HL-60 (cell line): ENCODE measurements around the gene BLOC1S5.

Experiments used
- GABPA ChIP-seq: IDR thresholded peaks from 2 replicates; pipeline ENCODE4 v1.6.1; 2012; ENCODE audit warnings: low read depth
- POLR2AphosphoS5 ChIP-seq: IDR thresholded peaks from 2 replicates; pipeline ENCODE4 v1.6.1; 2012; ENCODE audit warnings: low read depth
- SPI1 ChIP-seq: IDR thresholded peaks from 2 replicates; pipeline ENCODE4 v1.6.1; 2012; ENCODE audit warnings: low read depth, mild to moderate bottlenecking, borderline replicate concordance
- TF ChIP-seq, protein P1 (sequence below): IDR thresholded peaks from one replicate; pipeline ENCODE4 v1.5.1; 2011; ENCODE audit warnings: low read length, control low read depth, inconsistent platforms; ENCODE audit not compliant: insufficient read depth

DNA sequence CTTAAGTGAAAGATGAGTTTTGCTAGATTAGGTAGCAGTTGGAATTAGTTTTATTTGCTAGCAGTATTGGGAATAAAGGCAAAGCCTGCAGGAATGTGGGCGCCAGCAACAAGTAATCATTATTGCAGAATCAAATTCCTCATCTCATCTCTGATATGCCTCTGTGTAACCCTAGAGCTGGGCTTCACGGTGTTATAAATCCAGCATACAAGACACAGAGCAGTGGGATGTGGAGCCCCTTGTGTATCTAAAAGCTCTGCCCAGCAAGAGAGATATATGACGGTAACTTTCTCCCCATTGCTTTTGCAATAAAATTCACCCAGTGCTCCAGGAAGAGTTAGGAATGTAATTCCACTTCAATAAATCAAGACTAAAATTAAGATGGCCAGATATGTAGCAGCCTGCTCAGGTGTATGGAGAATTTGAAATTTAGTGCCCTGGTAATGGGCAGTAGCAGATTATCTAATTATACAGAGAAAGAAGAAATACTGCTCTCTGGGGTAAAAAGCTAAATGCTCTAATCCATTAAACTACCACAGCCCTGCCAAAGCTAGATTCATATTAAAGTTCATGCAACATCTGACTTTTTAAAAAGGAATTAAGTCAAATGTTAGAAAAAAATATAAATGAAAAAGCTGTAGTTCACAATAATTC lies 5.6 kb upstream of the BLOC1S5 start:
- TF ChIP-seq, protein P1, sequence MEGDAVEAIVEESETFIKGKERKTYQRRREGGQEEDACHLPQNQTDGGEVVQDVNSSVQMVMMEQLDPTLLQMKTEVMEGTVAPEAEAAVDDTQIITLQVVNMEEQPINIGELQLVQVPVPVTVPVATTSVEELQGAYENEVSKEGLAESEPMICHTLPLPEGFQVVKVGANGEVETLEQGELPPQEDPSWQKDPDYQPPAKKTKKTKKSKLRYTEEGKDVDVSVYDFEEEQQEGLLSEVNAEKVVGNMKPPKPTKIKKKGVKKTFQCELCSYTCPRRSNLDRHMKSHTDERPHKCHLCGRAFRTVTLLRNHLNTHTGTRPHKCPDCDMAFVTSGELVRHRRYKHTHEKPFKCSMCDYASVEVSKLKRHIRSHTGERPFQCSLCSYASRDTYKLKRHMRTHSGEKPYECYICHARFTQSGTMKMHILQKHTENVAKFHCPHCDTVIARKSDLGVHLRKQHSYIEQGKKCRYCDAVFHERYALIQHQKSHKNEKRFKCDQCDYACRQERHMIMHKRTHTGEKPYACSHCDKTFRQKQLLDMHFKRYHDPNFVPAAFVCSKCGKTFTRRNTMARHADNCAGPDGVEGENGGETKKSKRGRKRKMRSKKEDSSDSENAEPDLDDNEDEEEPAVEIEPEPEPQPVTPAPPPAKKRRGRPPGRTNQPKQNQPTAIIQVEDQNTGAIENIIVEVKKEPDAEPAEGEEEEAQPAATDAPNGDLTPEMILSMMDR = no peak
- TF ChIP-seq POLR2AphosphoS5 (no peak), GABPA (no peak), SPI1 (no peak)
